Measurements from ENCODE around the gene CLEC10A.

- TF ChIP-seq, protein P1, sequence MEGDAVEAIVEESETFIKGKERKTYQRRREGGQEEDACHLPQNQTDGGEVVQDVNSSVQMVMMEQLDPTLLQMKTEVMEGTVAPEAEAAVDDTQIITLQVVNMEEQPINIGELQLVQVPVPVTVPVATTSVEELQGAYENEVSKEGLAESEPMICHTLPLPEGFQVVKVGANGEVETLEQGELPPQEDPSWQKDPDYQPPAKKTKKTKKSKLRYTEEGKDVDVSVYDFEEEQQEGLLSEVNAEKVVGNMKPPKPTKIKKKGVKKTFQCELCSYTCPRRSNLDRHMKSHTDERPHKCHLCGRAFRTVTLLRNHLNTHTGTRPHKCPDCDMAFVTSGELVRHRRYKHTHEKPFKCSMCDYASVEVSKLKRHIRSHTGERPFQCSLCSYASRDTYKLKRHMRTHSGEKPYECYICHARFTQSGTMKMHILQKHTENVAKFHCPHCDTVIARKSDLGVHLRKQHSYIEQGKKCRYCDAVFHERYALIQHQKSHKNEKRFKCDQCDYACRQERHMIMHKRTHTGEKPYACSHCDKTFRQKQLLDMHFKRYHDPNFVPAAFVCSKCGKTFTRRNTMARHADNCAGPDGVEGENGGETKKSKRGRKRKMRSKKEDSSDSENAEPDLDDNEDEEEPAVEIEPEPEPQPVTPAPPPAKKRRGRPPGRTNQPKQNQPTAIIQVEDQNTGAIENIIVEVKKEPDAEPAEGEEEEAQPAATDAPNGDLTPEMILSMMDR (IDR thresholded peaks at IDR 0.05) = no peak
- TF ChIP-seq POLR2A (IDR thresholded peaks at IDR 0.05) = no peak
- TF ChIP-seq POLR2AphosphoS5 (IDR thresholded peaks at IDR 0.05) = no peak
These were observed 39.3 kb upstream of the CLEC10A start for GRCh38 chr17:7119314-7119713.
